ENCODE measurements around the gene CCT2.
A peak's percentile ranks its signal among the peaks of the same experiment; 100 is the strongest.

CCT2 gene

DNA sequence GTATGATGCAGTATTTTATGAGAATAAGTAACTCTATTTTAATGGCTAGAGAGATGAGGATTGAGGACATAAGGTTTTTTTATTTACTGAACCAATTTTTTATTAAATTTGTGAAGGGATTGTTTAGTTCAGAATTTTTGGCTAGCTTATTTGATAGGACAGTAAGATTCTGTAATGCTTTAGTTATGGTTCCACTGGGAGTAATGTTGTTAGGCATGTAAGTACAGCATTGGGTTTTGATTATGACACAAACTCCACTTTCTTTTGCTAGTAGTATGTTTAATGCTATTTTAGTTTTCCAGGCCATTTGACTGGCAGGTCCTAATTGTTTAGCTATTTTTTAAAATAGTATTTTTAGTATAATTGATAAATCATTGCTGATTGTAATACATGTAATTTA is 59.3 kb downstream of the CCT2 start:
- no peak for DNase-seq

- no peak for DNase-seq
Measured at GRCh38 chr12:69645031-69645430, 59.8 kb downstream of the CCT2 start.

GRCh38 chr12:69647178-69647577 is 61.9 kb downstream of the CCT2 start:
- no peak for DNase-seq

GRCh38 chr12:69648476-69648875 is 63.2 kb downstream of the CCT2 start:
- DNase-seq, result no peak

GRCh38 chr12:69649529-69649928 is 64.3 kb downstream of the CCT2 start:
- DNase-seq, result peak in 1 of 2 experiments; percentile 11

Measured in NCI-H526 (cell line).